ENCODE results near the gene MTHFD1. TPM values are rescaled to one million over a fixed set of nuclear protein-coding genes. Genes with fewer than 3 reads are reported as not detected.

MTHFD1 gene
- total and polyA plus RNA-seq, 9 of the 15 experiments (the other 6 are each of a cell fraction or from before 2014, with no cell fraction given) = 66.7 to 158 (median 90.9) TPM

DNA sequence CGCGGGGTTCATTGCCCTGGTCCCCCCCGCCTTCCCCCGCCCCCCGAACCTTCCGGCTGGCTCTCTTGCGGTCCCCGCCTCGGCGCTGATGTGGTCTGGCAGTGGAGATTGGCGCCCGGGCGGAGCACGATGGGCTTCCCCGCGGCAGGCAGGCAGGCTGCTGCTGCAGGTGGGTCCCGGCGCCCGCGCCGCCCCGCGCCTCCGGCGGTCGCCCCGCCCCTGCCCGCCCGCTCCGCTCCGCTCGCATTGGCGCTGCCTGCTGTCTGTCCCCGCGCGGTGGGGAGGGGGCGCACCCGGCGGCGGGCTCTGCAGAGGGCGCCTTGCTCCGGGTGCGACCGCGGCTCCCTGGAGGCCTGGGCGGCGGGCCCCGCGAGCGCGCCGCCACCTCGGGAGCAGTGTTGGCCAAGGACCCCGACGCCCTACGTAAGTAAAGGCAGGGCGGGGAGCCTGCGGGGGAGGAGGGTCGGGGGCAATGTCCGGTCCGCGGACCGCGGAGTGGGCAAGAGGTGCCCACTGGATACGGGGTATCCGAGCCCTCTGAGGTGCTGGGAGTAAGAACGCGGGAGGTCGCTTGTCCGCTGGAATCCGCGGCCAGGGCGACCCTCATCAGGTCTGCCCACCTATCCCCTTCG, 77.2 kb downstream of the MTHFD1 start, which contains the start of gene AKAP5 (continued):
- TF ChIP-seq, protein P1, sequence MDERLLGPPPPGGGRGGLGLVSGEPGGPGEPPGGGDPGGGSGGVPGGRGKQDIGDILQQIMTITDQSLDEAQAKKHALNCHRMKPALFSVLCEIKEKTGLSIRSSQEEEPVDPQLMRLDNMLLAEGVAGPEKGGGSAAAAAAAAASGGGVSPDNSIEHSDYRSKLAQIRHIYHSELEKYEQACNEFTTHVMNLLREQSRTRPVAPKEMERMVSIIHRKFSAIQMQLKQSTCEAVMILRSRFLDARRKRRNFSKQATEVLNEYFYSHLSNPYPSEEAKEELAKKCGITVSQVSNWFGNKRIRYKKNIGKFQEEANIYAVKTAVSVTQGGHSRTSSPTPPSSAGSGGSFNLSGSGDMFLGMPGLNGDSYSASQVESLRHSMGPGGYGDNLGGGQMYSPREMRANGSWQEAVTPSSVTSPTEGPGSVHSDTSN (CRISPR knock-in tag; IDR thresholded peaks at IDR 0.05; ENCODE audit: low read depth) = peak; percentile 28; the same call in 1 of the 2 replicates
- TF ChIP-seq, protein P1 (tag; conservative IDR thresholded peaks at IDR 0.05; ENCODE audit: low read depth) = no peak
- no peak for TF ChIP-seq YBX1 (IDR thresholded peaks at IDR 0.05)
- TF ChIP-seq CXXC5 (CRISPR knock-in tag; IDR thresholded peaks at IDR 0.05) = peak; percentile 72
- TF ChIP-seq ZBTB7A (IDR thresholded peaks at IDR 0.05; ENCODE audit: borderline replicate concordance, control insufficient read depth, low read depth, low read length) = peak; percentile 87
- TF ChIP-seq NONO (IDR thresholded peaks at IDR 0.05; ENCODE audit: low read depth in 2 of 2, low read length in 1 of 2) = 0 out of 4 replicates have a peak, but pooled peaks of 1 of the 2 experiments have one; percentile 21
- TF ChIP-seq, protein P2, sequence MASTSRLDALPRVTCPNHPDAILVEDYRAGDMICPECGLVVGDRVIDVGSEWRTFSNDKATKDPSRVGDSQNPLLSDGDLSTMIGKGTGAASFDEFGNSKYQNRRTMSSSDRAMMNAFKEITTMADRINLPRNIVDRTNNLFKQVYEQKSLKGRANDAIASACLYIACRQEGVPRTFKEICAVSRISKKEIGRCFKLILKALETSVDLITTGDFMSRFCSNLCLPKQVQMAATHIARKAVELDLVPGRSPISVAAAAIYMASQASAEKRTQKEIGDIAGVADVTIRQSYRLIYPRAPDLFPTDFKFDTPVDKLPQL (IDR thresholded peaks at IDR 0.05; ENCODE audit: extremely low read depth, insufficient read length) = no peak
- TF ChIP-seq, protein P3, sequence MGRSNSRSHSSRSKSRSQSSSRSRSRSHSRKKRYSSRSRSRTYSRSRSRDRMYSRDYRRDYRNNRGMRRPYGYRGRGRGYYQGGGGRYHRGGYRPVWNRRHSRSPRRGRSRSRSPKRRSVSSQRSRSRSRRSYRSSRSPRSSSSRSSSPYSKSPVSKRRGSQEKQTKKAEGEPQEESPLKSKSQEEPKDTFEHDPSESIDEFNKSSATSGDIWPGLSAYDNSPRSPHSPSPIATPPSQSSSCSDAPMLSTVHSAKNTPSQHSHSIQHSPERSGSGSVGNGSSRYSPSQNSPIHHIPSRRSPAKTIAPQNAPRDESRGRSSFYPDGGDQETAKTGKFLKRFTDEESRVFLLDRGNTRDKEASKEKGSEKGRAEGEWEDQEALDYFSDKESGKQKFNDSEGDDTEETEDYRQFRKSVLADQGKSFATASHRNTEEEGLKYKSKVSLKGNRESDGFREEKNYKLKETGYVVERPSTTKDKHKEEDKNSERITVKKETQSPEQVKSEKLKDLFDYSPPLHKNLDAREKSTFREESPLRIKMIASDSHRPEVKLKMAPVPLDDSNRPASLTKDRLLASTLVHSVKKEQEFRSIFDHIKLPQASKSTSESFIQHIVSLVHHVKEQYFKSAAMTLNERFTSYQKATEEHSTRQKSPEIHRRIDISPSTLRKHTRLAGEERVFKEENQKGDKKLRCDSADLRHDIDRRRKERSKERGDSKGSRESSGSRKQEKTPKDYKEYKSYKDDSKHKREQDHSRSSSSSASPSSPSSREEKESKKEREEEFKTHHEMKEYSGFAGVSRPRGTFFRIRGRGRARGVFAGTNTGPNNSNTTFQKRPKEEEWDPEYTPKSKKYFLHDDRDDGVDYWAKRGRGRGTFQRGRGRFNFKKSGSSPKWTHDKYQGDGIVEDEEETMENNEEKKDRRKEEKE (IDR thresholded peaks at IDR 0.05; ENCODE audit: borderline replicate concordance in 1 of 2, control insufficient read depth in 1 of 2, low read depth in 2 of 2, low read length in 1 of 2) = no peak
- TF ChIP-seq POLR2A (conservative IDR thresholded peaks at IDR 0.05) = no peak
- no peak for TF ChIP-seq LARP7 (IDR thresholded peaks at IDR 0.05)
- TF ChIP-seq WHSC1 (IDR thresholded peaks at IDR 0.05; ENCODE audit: low read length) = no peak
- no peak for TF ChIP-seq SREBF1 (IDR thresholded peaks at IDR 0.05; ENCODE audit: borderline replicate concordance, low read depth, low read length)
- TF ChIP-seq SREBF2 (CRISPR knock-in tag; IDR thresholded peaks at IDR 0.05) = no peak
- peak; percentile 64 for TF ChIP-seq POLR2G (IDR thresholded peaks at IDR 0.05; ENCODE audit: low read depth, low read length)
- TF ChIP-seq SAFB (IDR thresholded peaks at IDR 0.05; ENCODE audit: borderline replicate concordance, low read depth, low read length) = no peak
- no peak for TF ChIP-seq HOXB6 (CRISPR knock-in tag; IDR thresholded peaks at IDR 0.05; ENCODE audit: borderline replicate concordance)
- TF ChIP-seq, protein P4, sequence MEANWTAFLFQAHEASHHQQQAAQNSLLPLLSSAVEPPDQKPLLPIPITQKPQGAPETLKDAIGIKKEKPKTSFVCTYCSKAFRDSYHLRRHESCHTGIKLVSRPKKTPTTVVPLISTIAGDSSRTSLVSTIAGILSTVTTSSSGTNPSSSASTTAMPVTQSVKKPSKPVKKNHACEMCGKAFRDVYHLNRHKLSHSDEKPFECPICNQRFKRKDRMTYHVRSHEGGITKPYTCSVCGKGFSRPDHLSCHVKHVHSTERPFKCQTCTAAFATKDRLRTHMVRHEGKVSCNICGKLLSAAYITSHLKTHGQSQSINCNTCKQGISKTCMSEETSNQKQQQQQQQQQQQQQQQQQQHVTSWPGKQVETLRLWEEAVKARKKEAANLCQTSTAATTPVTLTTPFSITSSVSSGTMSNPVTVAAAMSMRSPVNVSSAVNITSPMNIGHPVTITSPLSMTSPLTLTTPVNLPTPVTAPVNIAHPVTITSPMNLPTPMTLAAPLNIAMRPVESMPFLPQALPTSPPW (CRISPR knock-in tag; IDR thresholded peaks at IDR 0.05) = peak; percentile 77
- TF ChIP-seq, protein P5, sequence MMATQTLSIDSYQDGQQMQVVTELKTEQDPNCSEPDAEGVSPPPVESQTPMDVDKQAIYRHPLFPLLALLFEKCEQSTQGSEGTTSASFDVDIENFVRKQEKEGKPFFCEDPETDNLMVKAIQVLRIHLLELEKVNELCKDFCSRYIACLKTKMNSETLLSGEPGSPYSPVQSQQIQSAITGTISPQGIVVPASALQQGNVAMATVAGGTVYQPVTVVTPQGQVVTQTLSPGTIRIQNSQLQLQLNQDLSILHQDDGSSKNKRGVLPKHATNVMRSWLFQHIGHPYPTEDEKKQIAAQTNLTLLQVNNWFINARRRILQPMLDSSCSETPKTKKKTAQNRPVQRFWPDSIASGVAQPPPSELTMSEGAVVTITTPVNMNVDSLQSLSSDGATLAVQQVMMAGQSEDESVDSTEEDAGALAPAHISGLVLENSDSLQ (IDR thresholded peaks at IDR 0.05) = peak; percentile 36; the same call in 1 of the 2 replicates
- no peak for TF ChIP-seq RFX1 (IDR thresholded peaks at IDR 0.05)
